Esophagus squamous epithelium (tissue), 5 donors: Measurements from ENCODE around the gene LZTR1. TPM values are rescaled to one million over a fixed set of nuclear protein-coding genes. Genes with fewer than 3 reads are reported as not detected.

Experiments used
- DNase-seq: peaks from one replicate; lab custom pipeline; 2025; lab: John Stamatoyannopoulos, UW
- H3K27ac ChIP-seq, 4 donors: fragments of 200-600 bp; sonication (generic); one replicate each; pipeline ENCODE4 v1.5.1; 2016 to 2019; ENCODE audit warnings: mild to moderate bottlenecking in 1 of 4
- H3K27me3 ChIP-seq, 4 donors: fragments of 200-600 bp; sonication (generic); 1 replicate in 3 of 4; 2 replicates in 1 of 4; pipeline versions ENCODE4 v1.5.1 to v1.6.0; 2017 to 2021; ENCODE audit warnings: antibody characterized with exemption in 1 of 4
- H3K36me3 ChIP-seq, 3 donors: fragments of 200-600 bp; sonication (generic); one replicate each; pipeline ENCODE4 v1.5.1; 2016 to 2019
- H3K4me1 ChIP-seq, 3 donors: fragments of 200-600 bp; sonication (generic); one replicate each; pipeline ENCODE4 v1.5.1; 2017 to 2019
- H3K4me3 ChIP-seq, 4 donors: fragments of 200-600 bp; sonication (generic); 1 replicate in 3 of 4; 2 replicates in 1 of 4; pipeline ENCODE4 v1.5.1; 2016 to 2019; ENCODE audit warnings: mild to moderate bottlenecking in 2 of 4, moderate library complexity in 1 of 4
- H3K9me3 ChIP-seq, 3 donors: fragments of 200-600 bp; sonication (generic); one replicate each; pipeline ENCODE4 v1.5.1; 2016 to 2019
- CTCF ChIP-seq, 6 experiments: fragments of 450-650 bp in 4 of 6; fragments of 200-600 bp in 2 of 6; sonication (generic) in 2 of 6; IDR thresholded peaks; one replicate each; pipeline ENCODE4 v1.5.1; 2016 to 2019; ENCODE audit warnings: antibody characterized with exemption in 6 of 6, mild to moderate bottlenecking in 4 of 6, moderate library complexity in 4 of 6
- POLR2A ChIP-seq, 4 donors: fragments of 450-650 bp; IDR thresholded peaks; one replicate each; pipeline ENCODE4 v1.6.1; 2017; ENCODE audit warnings: antibody characterized with exemption in 4 of 4, mild to moderate bottlenecking in 4 of 4, moderate library complexity in 3 of 4
- WGBS, 2 donors: methylation state at CpG; one replicate each; pipeline ENCODE4 v1.1.5; 2018; 5-methylcytosine and 5-hydroxymethylcytosine counted together
- intact Hi-C: fragments of 100-400 bp; cut with DNase I; formaldehyde crosslinking; loops from one replicate; pipeline ENCODE4 v1.15.0; 2022
- total RNA-seq, 4 donors: library from RNA; depleted of rRNA; stranded (reverse); fragments of >200 nt; gene quantifications; one replicate each; pipeline ENCODE4 v1.1.0, GENCODE V29; 2016
- donor health status: DM: yes; HTN: yes; CAD: no.

Gene LZTR1
- total RNA-seq, 4 donors from 2014 or later: 15.3 to 44.4 (median 25.5) TPM

- no CpG with 5 or more reads among the region's 59 CpGs for WGBS, 2 donors
- intact Hi-C loops: no loop called here
Measured at GRCh38 chr22:21032037-21032867, 50.2 kb downstream of the LZTR1 start, which contains the start of gene SLC7A4. Gene SLC7A4, minus strand, starts transcription at chr22:21032561. Its CDS starts 749 bp downstream, at chr22:21031812.

GRCh38 chr22:21032868-21033688, 51.0 kb downstream of the LZTR1 start:
- Histone ChIP-seq H3K27me3 (peaks cover 0 to 55% (median 0%) of the 10 kb centered on the region in 4 donors), H3K9me3 (no peaks in the 10 kb centered on the region), H3K27ac (no peak overlapping the region), H3K4me1 (peaks cover 9 to 22% (median 13%) of the 10 kb centered on the region in 3 donors), H3K4me3 (peak overlapping the region in 1 of 4 donors; percentile 55), H3K36me3 (no peaks in the 10 kb centered on the region)
- intact Hi-C loops: no loop called here
- TF ChIP-seq CTCF (IDR thresholded peaks at IDR 0.05): no peak
- no peak for TF ChIP-seq POLR2A (IDR thresholded peaks at IDR 0.05)
- 86 to 88% methylated on average over 7 to 12 of the region's 12 CpGs for WGBS, 2 donors
- no peak for DNase-seq

More at GRCh38 chr22:21032037-21032867, 50.2 kb downstream of the LZTR1 start, which contains the start of gene SLC7A4:
- H3K4me3 ChIP-seq: peak within 1 kb of the TSS; percentile 34 to 55 (median 46)
- H3K4me1 ChIP-seq: peaks cover 9 to 25% (median 11%) of the 10 kb centered on the region in 3 donors
- H3K36me3 ChIP-seq: no peaks in the 10 kb centered on the region
- TF ChIP-seq CTCF (IDR thresholded peaks at IDR 0.05) (no peak), POLR2A (IDR thresholded peaks at IDR 0.05) (no peak)
- H3K27ac ChIP-seq: peak within 1 kb of the TSS in 3 of 4 donors; percentile 9 to 21 (median 12)
- no peaks in the 10 kb centered on the region for H3K9me3 ChIP-seq
- H3K27me3 ChIP-seq: peaks cover 0 to 56% (median 0%) of the 10 kb centered on the region in 4 donors
- no peak for DNase-seq

- TF ChIP-seq CTCF (IDR thresholded peaks at IDR 0.05) (no peak), POLR2A (IDR thresholded peaks at IDR 0.05) (no peak)
- 72 to 83% methylated on average over 3 of the region's 3 CpGs for WGBS, 2 donors
- Histone ChIP-seq H3K36me3 (no peaks in the 10 kb centered on the region), H3K27ac (no peak overlapping the region), H3K27me3 (peaks cover 0 to 47% (median 0%) of the 10 kb centered on the region in 4 donors), H3K9me3 (no peaks in the 10 kb centered on the region), H3K4me3 (no peak overlapping the region), H3K4me1 (peaks cover 9 to 29% (median 14%) of the 10 kb centered on the region in 3 donors)
- intact Hi-C loops: no loop called here
- DNase-seq: no peak
Measured at GRCh38 chr22:21033895-21034294, 51.8 kb downstream of the LZTR1 start.

- Histone ChIP-seq H3K4me1 (peaks cover 9 to 29% (median 14%) of the 10 kb centered on the region in 3 donors), H3K9me3 (no peaks in the 10 kb centered on the region), H3K36me3 (no peaks in the 10 kb centered on the region), H3K4me3 (no peak overlapping the region), H3K27me3 (peaks cover 0 to 37% (median 0%) of the 10 kb centered on the region in 4 donors), H3K27ac (no peak overlapping the region)
- no peak for DNase-seq
- 73 to 82% methylated on average over 3 of the region's 3 CpGs for WGBS, 2 donors
- intact Hi-C loops: no loop called here
- TF ChIP-seq CTCF (IDR thresholded peaks at IDR 0.05): no peak
- no peak for TF ChIP-seq POLR2A (IDR thresholded peaks at IDR 0.05)
Measured at GRCh38 chr22:21034989-21035388, 52.9 kb downstream of the LZTR1 start.
